Activated naive CD4-positive, alpha-beta T cell treated with anti-CD3 and anti-CD28 coated beads for 36 hours (primary cell): Measurements from ENCODE around the gene IREB2. TPM values are rescaled to one million over a fixed set of nuclear protein-coding genes. Genes with fewer than 3 reads are reported as not detected.
A peak's percentile ranks its signal among the peaks of the same experiment; 100 is the strongest.

Experiments used
- CTCF ChIA-PET: fragments of 350-600 bp; sonication (Branson Sonifier 250); formaldehyde crosslinking; loops from one replicate; lab custom pipeline; 2021; ENCODE audit warnings: antibody characterized with exemption; lab: Charles Lee
- DNase-seq: peaks from one replicate; pipeline ENCODE4 v3.0.0-alpha.2; 2020
- H3K27ac Mint-ChIP-seq: one replicate; pipeline ENCODE4 v1.8.0; 2021; ENCODE audit warnings: mild to moderate bottlenecking, mixed read lengths
- H3K27me3 Mint-ChIP-seq: one replicate; pipeline ENCODE4 v1.8.0; 2021; ENCODE audit warnings: low read depth, mixed read lengths
- H3K36me3 Mint-ChIP-seq: one replicate; pipeline ENCODE4 v1.8.0; 2021; ENCODE audit warnings: low read depth, mixed read lengths
- H3K4me1 Mint-ChIP-seq: one replicate; pipeline ENCODE4 v1.8.0; 2021; ENCODE audit warnings: low read depth, mixed read lengths
- H3K4me3 Mint-ChIP-seq: one replicate; pipeline ENCODE4 v1.8.0; 2021; ENCODE audit warnings: mild to moderate bottlenecking, moderate library complexity, mixed read lengths
- H3K9me3 Mint-ChIP-seq: one replicate; pipeline ENCODE4 v1.8.0; 2021; ENCODE audit warnings: mixed read lengths
- intact Hi-C: fragments of 100-400 bp; cut with micrococcal nuclease; formaldehyde crosslinking; loops from one replicate; pipeline ENCODE4 v1.15.1; 2023
- total RNA-seq, 2 experiments: library from RNA; stranded (reverse); gene quantifications; one replicate each; pipeline ENCODE4 v1.2.3, GENCODE V29; 2021

The IREB2 gene
- total RNA-seq, 2 experiments from 2014 or later: 47.6 to 51.7 TPM

DNA sequence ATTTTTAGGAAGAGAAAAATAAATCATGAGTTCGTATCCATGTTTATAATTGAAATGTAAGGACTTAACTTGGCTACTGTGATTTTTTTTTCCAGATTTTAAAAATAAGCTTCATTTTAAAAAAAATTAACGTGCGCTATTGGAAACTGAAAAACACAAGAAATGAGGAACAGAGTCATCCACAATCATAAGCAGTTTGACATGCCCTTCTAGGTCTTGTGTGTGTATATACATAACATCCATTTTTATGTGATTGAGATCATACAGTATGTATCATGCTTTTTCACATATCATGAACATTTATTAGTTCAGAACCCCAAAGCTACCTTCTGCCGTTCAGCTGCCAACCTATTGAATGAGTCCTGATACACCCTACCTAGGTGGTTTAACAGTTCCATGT is 22.7 kb downstream of the IREB2 start:
- DNase-seq: no peak
- peaks cover 19% of the 10 kb centered on the region for H3K36me3 Mint-ChIP-seq
- H3K4me1 Mint-ChIP-seq: peaks cover 52% of the 10 kb centered on the region
- H3K27ac Mint-ChIP-seq: peak overlapping the region; percentile 63
- intact Hi-C loops: no loop called here
- no peaks in the 10 kb centered on the region for H3K9me3 Mint-ChIP-seq
- CTCF ChIA-PET: interaction anchor here (1.0 to 1.3 kb wide), 3 partner anchors 15 to 550 kb away, joined by 3 to 4 read pairs (median 3); no protein-coding TSS in a partner anchor
- H3K4me3 Mint-ChIP-seq: no peak overlapping the region
- no peaks in the 10 kb centered on the region for H3K27me3 Mint-ChIP-seq

- CTCF ChIA-PET: interaction anchor here (1.0 to 1.3 kb wide), 3 partner anchors 15 to 551 kb away, joined by 3 to 4 read pairs (median 3); no protein-coding TSS in a partner anchor
- peaks cover 46% of the 10 kb centered on the region for H3K4me1 Mint-ChIP-seq
- peak; percentile 30 for DNase-seq
- H3K36me3 Mint-ChIP-seq: peaks cover 20% of the 10 kb centered on the region
- intact Hi-C loops: no loop called here
- no peak overlapping the region for H3K4me3 Mint-ChIP-seq
- peak overlapping the region; percentile 63 for H3K27ac Mint-ChIP-seq
- no peaks in the 10 kb centered on the region for H3K27me3 Mint-ChIP-seq
- no peaks in the 10 kb centered on the region for H3K9me3 Mint-ChIP-seq
Observed at GRCh38 chr15:78461171-78461888, 23.3 kb downstream of the IREB2 start.

GRCh38 chr15:78469031-78469430 is 31.0 kb downstream of the IREB2 start:
- intact Hi-C loops: no loop called here
- Mint-ChIP-seq H3K36me3 (peaks cover 18% of the 10 kb centered on the region), H3K27ac (no peak overlapping the region), H3K4me1 (peaks cover 2% of the 10 kb centered on the region), H3K4me3 (no peak overlapping the region), H3K9me3 (no peaks in the 10 kb centered on the region), H3K27me3 (no peaks in the 10 kb centered on the region)
- no peak for DNase-seq
- CTCF ChIA-PET: interaction anchor here (0.8 kb wide), 1 partner anchor 46 kb away, joined by 6 read pairs; no protein-coding TSS in a partner anchor

GRCh38 chr15:78477295-78477694 is 39.3 kb downstream of the IREB2 start:
- no peak for DNase-seq
- no peaks in the 10 kb centered on the region for H3K27me3 Mint-ChIP-seq
- H3K4me1 Mint-ChIP-seq: peaks cover 2% of the 10 kb centered on the region
- CTCF ChIA-PET: interaction anchor here (1.0 kb wide), 1 partner anchor 164 kb away, joined by 3 read pairs; no protein-coding TSS in a partner anchor
- H3K4me3 Mint-ChIP-seq: no peak overlapping the region
- no peaks in the 10 kb centered on the region for H3K9me3 Mint-ChIP-seq
- intact Hi-C loops: no loop called here
- peaks cover 6% of the 10 kb centered on the region for H3K36me3 Mint-ChIP-seq
- H3K27ac Mint-ChIP-seq: no peak overlapping the region

DNA sequence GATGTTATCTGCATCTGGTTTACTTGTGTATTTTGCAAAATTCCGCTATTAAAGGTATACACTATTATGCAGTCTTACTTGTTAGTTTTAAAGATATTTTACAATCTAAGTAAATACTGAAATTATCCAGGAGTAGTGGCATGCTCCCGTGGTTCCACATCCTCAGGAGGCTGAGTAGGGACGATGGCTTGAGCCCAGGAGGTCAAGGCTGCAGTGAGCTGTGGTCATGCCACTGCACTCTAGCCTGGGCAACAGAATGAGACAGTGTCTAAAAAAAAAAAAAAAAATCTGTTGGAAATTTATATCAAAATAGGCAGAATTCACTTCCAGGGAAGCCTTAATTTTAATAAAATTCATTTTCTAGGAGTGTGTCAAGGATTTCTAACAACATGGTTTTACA is 41.6 kb downstream of the IREB2 start:
- Mint-ChIP-seq H3K4me1 (peaks cover 2% of the 10 kb centered on the region), H3K27ac (no peak overlapping the region), H3K27me3 (no peaks in the 10 kb centered on the region), H3K4me3 (no peak overlapping the region), H3K9me3 (no peaks in the 10 kb centered on the region), H3K36me3 (peaks cover 11% of the 10 kb centered on the region)
- CTCF ChIA-PET: interaction anchor here (0.6 kb wide), 1 partner anchor 54 kb away, joined by 3 read pairs; no protein-coding TSS in a partner anchor
- DNase-seq: no peak
- intact Hi-C loops: no loop called here

DNA sequence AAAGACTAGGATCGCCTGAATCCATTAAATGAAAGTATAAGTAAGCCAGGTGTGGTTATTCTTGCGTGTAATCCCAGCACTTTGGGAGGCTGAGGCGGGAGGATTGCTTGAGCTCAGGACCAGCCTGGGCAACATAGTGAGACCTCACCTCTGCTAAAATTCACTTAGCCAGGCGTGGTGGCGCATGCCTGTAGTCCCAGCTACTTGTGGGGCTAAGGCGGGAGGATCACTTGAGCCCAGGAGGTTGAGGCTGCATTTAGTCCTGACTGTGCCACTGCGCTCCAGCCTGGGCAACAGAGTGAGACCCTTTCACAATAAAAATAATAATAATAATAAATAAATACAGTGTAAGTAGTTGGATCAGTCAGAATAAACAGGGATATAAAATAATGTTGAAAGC is 43.9 kb downstream of the IREB2 start:
- no peak for DNase-seq
- peaks cover 11% of the 10 kb centered on the region for H3K36me3 Mint-ChIP-seq
- no peaks in the 10 kb centered on the region for H3K9me3 Mint-ChIP-seq
- H3K4me1 Mint-ChIP-seq: peaks cover 2% of the 10 kb centered on the region
- H3K4me3 Mint-ChIP-seq: no peak overlapping the region
- no peaks in the 10 kb centered on the region for H3K27me3 Mint-ChIP-seq
- intact Hi-C loops: loop anchor here (2.0 kb wide), 1 partner anchor 173 kb away; no protein-coding TSS in a partner anchor
- CTCF ChIA-PET: interaction anchor here (1.0 kb wide), 1 partner anchor 174 kb away, joined by 3 read pairs; no protein-coding TSS in a partner anchor
- H3K27ac Mint-ChIP-seq: no peak overlapping the region

DNA sequence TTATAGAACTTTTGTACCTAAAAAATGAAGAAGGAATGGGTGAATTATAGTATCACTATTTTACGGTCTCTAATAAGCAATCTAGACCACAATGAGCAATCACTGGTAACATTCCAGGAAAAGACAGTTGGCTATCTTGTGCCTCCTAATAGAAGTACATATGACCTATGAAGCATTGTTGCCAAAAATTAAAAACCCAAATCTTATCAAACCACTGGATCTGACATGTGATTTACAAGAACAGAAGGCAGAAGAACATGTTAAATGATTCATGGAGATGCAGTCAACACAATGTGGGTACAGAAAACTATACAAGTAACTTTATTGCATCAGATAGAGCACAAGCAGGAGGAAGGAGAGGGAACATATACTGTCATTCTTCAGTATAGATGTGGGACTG is 54.9 kb downstream of the IREB2 start:
- CTCF ChIA-PET: no interaction called here
- intact Hi-C loops: no loop called here
- Mint-ChIP-seq H3K4me1 (peaks cover 2% of the 10 kb centered on the region), H3K27me3 (no peaks in the 10 kb centered on the region), H3K9me3 (no peaks in the 10 kb centered on the region), H3K36me3 (peaks cover 33% of the 10 kb centered on the region), H3K4me3 (no peak overlapping the region), H3K27ac (no peak overlapping the region)
- DNase-seq: no peak

- H3K27ac Mint-ChIP-seq: no peak overlapping the region
- H3K4me3 Mint-ChIP-seq: no peak overlapping the region
- H3K9me3 Mint-ChIP-seq: peaks cover 3% of the 10 kb centered on the region
- CTCF ChIA-PET: interaction anchor here (0.7 to 0.8 kb wide), 2 partner anchors 13 to 346 kb away, joined by 3 read pairs; no protein-coding TSS in a partner anchor
- peaks cover 3% of the 10 kb centered on the region for H3K4me1 Mint-ChIP-seq
- peaks cover 17% of the 10 kb centered on the region for H3K36me3 Mint-ChIP-seq
- intact Hi-C loops: no loop called here
- no peak for DNase-seq
- H3K27me3 Mint-ChIP-seq: no peaks in the 10 kb centered on the region
Observed at GRCh38 chr15:78501857-78502256, 63.8 kb downstream of the IREB2 start.

- intact Hi-C loops: no loop called here
- no peaks in the 10 kb centered on the region for H3K27me3 Mint-ChIP-seq
- H3K4me1 Mint-ChIP-seq: peaks cover 5% of the 10 kb centered on the region
- no peak overlapping the region for H3K4me3 Mint-ChIP-seq
- no peak for DNase-seq
- H3K36me3 Mint-ChIP-seq: peaks cover 17% of the 10 kb centered on the region
- no peak overlapping the region for H3K27ac Mint-ChIP-seq
- H3K9me3 Mint-ChIP-seq: peaks cover 3% of the 10 kb centered on the region
- CTCF ChIA-PET: interaction anchor here (0.7 to 0.8 kb wide), 2 partner anchors 13 to 346 kb away, joined by 3 read pairs; no protein-coding TSS in a partner anchor
Observed at GRCh38 chr15:78502641-78503040, 64.6 kb downstream of the IREB2 start.

DNA sequence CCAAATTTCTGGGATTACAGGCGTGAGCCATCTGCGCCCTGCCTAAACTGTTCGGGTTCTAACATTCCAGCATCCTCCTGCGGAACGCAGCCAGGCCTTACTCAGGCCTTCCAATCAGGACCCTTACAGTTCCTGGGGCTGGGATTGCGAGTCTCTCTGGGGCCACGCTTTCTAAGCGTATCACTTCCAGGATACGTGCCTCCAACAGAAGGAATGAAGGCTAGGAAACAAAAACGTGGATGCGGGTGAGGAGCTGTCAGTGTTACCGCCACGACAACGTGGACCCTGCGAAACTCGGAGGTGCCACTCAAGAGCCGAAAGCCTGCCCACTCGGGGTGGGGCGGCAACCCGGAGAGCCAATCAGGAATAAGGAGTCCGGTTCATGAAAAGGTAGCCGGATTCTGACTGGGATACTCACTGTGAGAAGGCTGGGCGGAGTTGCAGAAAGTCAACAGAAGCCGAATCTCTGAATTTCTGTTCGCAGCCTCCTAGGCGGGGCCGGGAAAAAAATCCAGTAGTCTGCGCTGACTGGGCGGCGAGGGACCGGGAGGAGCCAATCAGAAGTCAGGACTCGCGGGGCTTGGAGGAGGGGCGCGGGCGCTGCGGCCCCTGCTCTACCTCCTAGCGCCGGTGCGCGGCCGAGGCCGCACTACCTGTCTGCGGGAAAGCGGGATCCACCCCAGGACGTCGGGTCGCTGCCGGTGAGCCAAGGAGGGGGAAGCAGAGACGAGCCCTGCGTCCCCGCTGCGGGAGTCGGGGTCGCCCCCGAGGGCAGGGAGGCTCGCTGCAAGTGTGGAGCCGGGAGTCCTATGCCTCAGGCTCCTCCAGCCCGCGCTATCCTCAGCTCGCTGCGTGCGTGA is 69.2 kb downstream of the IREB2 start, which contains the start of gene HYKK:
HYKK (plus strand) TSS at position 607 of the 860 bp plus-strand sequence. CDS start 5,512 bp downstream, outside the sequence.
- peak; percentile 87 for DNase-seq
- intact Hi-C loops: loop anchor here (1.0 to 5.0 kb wide), 3 partner anchors 33 to 70 kb away; partner anchors contain the start of genes IREB2 and PSMA4
- Mint-ChIP-seq H3K9me3 (no peaks in the 10 kb centered on the region), H3K4me1 (peaks cover 20% of the 10 kb centered on the region), H3K4me3 (peak within 1 kb of the TSS; percentile 75), H3K36me3 (no peaks in the 10 kb centered on the region), H3K27me3 (no peaks in the 10 kb centered on the region), H3K27ac (no peak within 1 kb of the TSS)
- CTCF ChIA-PET: no interaction called here

DNA sequence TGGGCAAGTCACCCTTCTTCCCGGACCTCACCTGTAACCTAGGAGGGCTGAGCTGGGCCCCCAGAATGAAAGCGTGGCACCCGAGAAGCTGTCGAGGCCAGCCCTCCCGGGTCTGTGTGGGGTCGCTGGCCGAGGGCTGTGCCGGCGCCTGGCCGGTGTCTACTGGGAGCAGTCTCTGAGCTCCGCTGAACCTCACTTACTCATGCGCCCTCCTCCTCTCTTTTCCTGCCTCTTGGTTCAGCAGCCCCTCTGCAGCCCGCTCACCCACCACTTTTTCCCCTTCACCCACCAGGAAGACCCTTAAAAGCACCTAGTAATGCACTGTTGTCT is 69.8 kb downstream of the IREB2 start:
- H3K9me3 Mint-ChIP-seq: no peaks in the 10 kb centered on the region
- H3K4me3 Mint-ChIP-seq: peak overlapping the region; percentile 75
- H3K4me1 Mint-ChIP-seq: peaks cover 20% of the 10 kb centered on the region
- no peak overlapping the region for H3K27ac Mint-ChIP-seq
- no peak for DNase-seq
- CTCF ChIA-PET: no interaction called here
- no peaks in the 10 kb centered on the region for H3K27me3 Mint-ChIP-seq
- intact Hi-C loops: loop anchor here (1.0 to 5.0 kb wide), 3 partner anchors 33 to 70 kb away; partner anchors contain the start of genes IREB2 and PSMA4
- no peaks in the 10 kb centered on the region for H3K36me3 Mint-ChIP-seq

DNA sequence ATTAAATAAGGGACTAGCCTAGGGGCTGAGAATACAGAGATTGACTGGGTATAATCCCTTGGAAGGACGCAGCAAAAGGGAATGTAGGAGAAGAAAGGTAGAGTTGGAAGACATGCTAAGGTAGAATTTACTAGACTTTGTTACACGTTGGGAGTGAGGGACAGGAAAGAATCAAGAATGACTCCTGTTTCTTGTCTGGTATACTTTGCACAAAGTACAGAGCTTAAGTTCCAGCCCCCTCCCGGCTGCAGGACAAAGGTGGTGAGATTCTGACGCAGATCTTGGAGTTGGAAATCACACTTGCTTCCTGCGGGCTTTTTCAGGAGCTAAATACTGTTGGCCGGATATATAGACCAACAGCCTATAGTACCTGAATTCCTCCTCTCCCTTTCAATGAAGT is 70.3 kb downstream of the IREB2 start:
- peaks cover 20% of the 10 kb centered on the region for H3K4me1 Mint-ChIP-seq
- intact Hi-C loops: loop anchor here (5.0 kb wide), 2 partner anchors 54 to 71 kb away; partner anchors contain the start of gene IREB2
- H3K27me3 Mint-ChIP-seq: no peaks in the 10 kb centered on the region
- CTCF ChIA-PET: no interaction called here
- peak overlapping the region; percentile 75 for H3K4me3 Mint-ChIP-seq
- no peak overlapping the region for H3K27ac Mint-ChIP-seq
- H3K36me3 Mint-ChIP-seq: no peaks in the 10 kb centered on the region
- no peaks in the 10 kb centered on the region for H3K9me3 Mint-ChIP-seq
- no peak for DNase-seq
